Measurements from ENCODE around the gene CSF1. TPM values are rescaled to one million over a fixed set of nuclear protein-coding genes. Genes with fewer than 3 reads are reported as not detected.

CSF1 gene
- total RNA-seq, 1 donor from 2014 or later: 159 TPM

- H3K27ac ChIP-seq: no peak overlapping the region
- no peaks in the 10 kb centered on the region for H3K36me3 ChIP-seq
- DNase-seq (ENCODE audit: extremely low spot score in 2 of 2): no peak
- no peaks in the 10 kb centered on the region for H3K27me3 ChIP-seq
- intact Hi-C loops (cut with DNase I): no loop called here
- TF ChIP-seq POLR2AphosphoS5 (IDR thresholded peaks at IDR 0.05; ENCODE audit: insufficient read depth in 1 of 2, low read depth in 1 of 2): no peak
- no peak for TF ChIP-seq POLR2A (IDR thresholded peaks at IDR 0.05)
- TF ChIP-seq CTCF (IDR thresholded peaks at IDR 0.05): no peak
- H3K4me3 ChIP-seq: no peak overlapping the region
- peaks cover 16% of the 10 kb centered on the region for H3K4me1 ChIP-seq
- no peaks in the 10 kb centered on the region for H3K9me3 ChIP-seq
Measured at GRCh38 chr1:109896681-109897080, 14.0 kb upstream of the CSF1 start.

- Histone ChIP-seq H3K27ac (no peak overlapping the region), H3K4me3 (no peak overlapping the region), H3K36me3 (no peaks in the 10 kb centered on the region), H3K4me1 (peaks cover 12% of the 10 kb centered on the region), H3K27me3 (no peaks in the 10 kb centered on the region), H3K9me3 (no peaks in the 10 kb centered on the region)
- intact Hi-C loops (cut with DNase I): no loop called here
- DNase-seq (ENCODE audit: extremely low spot score in 2 of 2): no peak
- TF ChIP-seq POLR2AphosphoS5 (IDR thresholded peaks at IDR 0.05; ENCODE audit: insufficient read depth in 1 of 2, low read depth in 1 of 2) (no peak), CTCF (IDR thresholded peaks at IDR 0.05) (no peak), POLR2A (IDR thresholded peaks at IDR 0.05) (no peak)
Measured at GRCh38 chr1:109897259-109897955, 13.2 kb upstream of the CSF1 start.

GRCh38 chr1:109898842-109899241 is 11.8 kb upstream of the CSF1 start:
- TF ChIP-seq CTCF (IDR thresholded peaks at IDR 0.05) (no peak), POLR2A (IDR thresholded peaks at IDR 0.05) (no peak), POLR2AphosphoS5 (IDR thresholded peaks at IDR 0.05; ENCODE audit: insufficient read depth in 1 of 2, low read depth in 1 of 2) (no peak)

GRCh38 chr1:109901141-109901523 is 9.5 kb upstream of the CSF1 start:
- Histone ChIP-seq H3K4me3 (no peak overlapping the region), H3K27ac (no peak overlapping the region), H3K27me3 (no peaks in the 10 kb centered on the region), H3K9me3 (no peaks in the 10 kb centered on the region), H3K36me3 (no peaks in the 10 kb centered on the region), H3K4me1 (no peaks in the 10 kb centered on the region)
- DNase-seq (ENCODE audit: extremely low spot score in 2 of 2): no peak
- TF ChIP-seq POLR2AphosphoS5 (IDR thresholded peaks at IDR 0.05; ENCODE audit: insufficient read depth in 1 of 2, low read depth in 1 of 2) (no peak), CTCF (IDR thresholded peaks at IDR 0.05) (no peak), POLR2A (IDR thresholded peaks at IDR 0.05) (no peak)
- intact Hi-C loops (cut with DNase I): no loop called here

More at GRCh38 chr1:109898842-109899241, 11.8 kb upstream of the CSF1 start:
- Histone ChIP-seq H3K9me3 (no peaks in the 10 kb centered on the region), H3K36me3 (no peaks in the 10 kb centered on the region), H3K27me3 (no peaks in the 10 kb centered on the region), H3K4me3 (no peak overlapping the region), H3K4me1 (no peaks in the 10 kb centered on the region), H3K27ac (no peak overlapping the region)
- intact Hi-C loops (cut with DNase I): no loop called here
- no peak for DNase-seq (ENCODE audit: extremely low spot score in 2 of 2)

- peaks cover under 1% of the 10 kb centered on the region for H3K4me1 ChIP-seq
- H3K4me3 ChIP-seq: no peak overlapping the region
- intact Hi-C loops (cut with DNase I): no loop called here
- H3K9me3 ChIP-seq: no peaks in the 10 kb centered on the region
- H3K27ac ChIP-seq: no peak overlapping the region
- TF ChIP-seq CTCF (IDR thresholded peaks at IDR 0.05) (no peak), POLR2A (IDR thresholded peaks at IDR 0.05) (no peak), POLR2AphosphoS5 (IDR thresholded peaks at IDR 0.05; ENCODE audit: insufficient read depth in 1 of 2, low read depth in 1 of 2) (no peak)
- H3K36me3 ChIP-seq: no peaks in the 10 kb centered on the region
- DNase-seq (ENCODE audit: extremely low spot score in 2 of 2): no peak
- H3K27me3 ChIP-seq: no peaks in the 10 kb centered on the region
Measured at GRCh38 chr1:109901524-109902145, 9.0 kb upstream of the CSF1 start.
